Activated T-cell treated with anti-CD3 and anti-CD28 coated beads for 24 hours (primary cell): ENCODE results near the gene TFPI.
"Not testable (repeated sequence)": the region's sequence is repeated elsewhere in the genome, so short reads cannot be mapped to it uniquely, and the experiment has no call there.

ENCODE experiments used
- DNase-seq: peaks from one replicate; pipeline ENCODE4 v3.0.0-alpha.2; 2020; ENCODE audit warnings: low read depth

TFPI gene

DNA sequence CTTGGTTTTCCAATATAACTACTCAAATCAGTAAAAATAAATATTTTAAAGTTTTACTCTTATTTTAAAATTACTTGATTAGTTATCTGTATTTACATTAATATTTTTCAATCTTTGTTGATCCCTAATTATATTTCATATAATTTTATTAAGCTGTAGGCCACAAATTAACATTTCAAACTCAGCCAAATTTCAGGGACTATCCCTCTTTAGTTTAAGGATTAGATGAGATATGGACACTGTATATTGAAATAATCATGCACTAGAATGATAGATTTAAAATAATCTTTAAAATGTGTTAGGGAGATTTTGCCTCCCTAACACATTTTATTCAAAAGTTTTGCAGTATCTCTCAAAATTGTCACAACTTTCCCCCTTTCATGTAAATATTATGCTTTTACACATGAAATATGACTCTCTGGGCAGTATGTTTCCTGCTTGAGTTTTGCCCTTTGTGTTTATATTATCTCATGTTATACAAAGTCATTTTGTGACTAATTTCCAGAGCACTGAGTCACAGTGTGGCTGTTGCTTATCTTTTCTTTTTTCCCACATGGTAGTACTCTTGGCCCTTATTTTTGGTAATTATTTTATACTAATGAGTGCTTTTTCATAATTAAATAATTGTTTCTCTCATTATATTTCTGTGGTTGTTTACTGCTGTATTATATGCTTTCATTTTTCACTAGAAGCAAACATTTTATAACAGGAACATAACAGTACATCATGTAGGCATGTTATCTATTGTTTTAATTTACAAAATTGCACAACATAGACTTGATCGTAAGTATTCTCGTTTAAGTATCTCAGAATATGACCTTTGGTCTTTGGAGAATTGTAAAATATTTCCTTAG, 1.2 kb downstream of the TFPI start:
- DNase-seq, result no peak

DNA sequence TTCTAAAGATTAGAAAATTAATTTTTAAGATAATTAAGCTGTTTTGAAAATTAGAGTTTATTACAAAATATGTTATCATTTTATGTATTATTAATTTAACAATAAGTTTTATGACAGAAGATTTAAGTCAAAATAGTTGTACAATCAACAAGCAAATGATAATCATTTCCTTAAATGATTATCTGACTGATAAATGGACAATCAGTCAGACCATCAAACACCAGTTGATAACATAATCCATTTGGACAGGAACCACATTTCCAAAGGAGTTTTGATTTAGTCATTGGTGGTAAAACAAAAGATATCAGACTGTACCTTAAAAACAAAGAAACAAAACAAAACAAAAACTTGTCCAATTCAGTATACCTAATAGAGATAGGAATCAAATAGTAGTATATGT, 1.9 kb downstream of the TFPI start:
- DNase-seq, result no peak

DNA sequence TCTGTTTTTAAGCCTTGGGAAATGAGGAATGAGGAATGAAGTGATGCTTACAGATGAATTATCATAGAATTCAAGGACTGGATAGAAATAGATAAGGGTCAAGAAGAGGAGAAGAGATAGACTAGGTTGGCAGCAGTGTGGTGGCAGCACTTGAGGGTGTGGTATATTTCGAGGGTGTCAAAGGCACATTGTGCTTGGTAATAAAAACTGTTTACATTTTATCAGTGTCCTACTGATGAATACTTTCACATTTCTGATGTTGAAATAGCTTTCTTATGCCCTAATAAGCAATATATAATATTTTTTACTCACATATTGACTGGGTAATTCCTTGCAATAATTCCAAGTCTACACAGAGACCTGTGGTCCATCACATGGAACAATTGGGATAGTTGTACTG, 3.4 kb downstream of the TFPI start:
- DNase-seq, result no peak

GRCh38 chr2:187549951-187550555, 4.2 kb downstream of the TFPI start:
- DNase-seq, result no peak

DNA sequence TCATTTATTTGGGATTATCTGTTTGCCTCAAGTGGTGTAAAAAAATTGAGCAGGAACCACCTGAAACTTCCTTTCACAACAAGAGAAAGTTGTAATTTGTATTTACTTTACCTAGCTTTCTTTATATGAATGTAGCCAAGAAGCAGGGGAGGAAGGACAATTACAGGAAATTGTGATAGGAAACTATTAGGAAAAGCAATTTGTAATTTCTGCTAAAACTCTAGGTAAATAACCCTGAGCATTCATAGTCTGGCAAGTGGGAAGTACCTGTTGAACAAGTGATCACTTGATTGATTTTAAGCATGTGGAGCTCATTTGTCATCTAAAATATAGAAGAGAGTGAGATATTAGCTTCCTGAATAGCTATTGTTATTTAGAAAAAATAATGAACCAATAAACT, 5.0 kb downstream of the TFPI start:
- DNase-seq, result no peak

- DNase-seq, result no peak
Observed at GRCh38 chr2:187548656-187549055, 5.6 kb downstream of the TFPI start.

GRCh38 chr2:187547353-187547979, 6.8 kb downstream of the TFPI start:
- DNase-seq, result no peak

DNA sequence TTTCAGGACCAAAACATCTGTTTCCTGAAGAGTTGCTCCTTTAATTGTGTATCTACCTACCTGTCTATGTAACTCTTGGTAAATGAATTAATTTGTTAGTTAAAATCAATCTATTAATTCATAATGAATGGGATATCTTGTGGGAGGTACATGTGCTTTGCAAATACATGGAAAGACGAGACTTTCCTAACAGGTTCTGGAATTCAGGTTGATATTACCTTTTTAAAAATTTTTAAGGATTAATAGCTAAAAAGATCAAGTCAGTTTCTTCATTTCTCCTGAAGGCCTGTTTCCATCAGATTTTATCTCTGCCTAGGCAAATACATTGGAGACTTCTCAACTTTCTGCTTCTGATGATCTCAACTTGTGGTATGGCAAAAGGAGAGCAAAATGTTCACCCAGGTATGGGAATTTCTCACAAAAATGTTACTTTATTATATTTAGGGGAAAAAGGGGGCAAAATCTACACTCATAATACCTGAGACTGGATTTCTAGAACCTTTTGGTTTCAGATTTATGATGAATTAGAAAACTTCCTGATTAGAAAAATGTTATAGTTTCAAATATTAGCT, 7.4 kb downstream of the TFPI start:
- no peak for DNase-seq

DNA sequence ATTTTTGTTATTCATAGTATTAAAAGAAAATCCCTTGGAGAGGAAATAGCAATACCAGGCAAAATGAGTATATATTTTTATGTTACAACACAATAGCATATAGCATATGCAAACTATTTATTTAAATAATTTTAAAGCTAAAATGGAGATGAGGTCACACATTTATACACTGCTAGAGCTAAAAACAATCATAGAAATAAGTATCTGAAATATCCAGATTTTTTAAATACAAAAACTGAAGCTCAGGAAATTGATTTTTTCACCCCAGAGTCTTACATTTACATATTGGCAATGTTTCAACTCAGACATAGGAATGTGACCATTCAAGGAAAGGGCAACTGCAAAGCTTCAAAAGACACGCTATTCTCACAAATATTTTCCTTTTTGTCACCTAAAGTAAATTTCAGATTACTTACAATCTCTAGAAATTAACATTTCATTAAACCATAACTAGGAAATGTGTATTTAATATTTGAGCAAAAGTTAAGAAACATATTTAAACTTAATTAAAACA, 8.9 kb downstream of the TFPI start:
- no peak for DNase-seq

DNA sequence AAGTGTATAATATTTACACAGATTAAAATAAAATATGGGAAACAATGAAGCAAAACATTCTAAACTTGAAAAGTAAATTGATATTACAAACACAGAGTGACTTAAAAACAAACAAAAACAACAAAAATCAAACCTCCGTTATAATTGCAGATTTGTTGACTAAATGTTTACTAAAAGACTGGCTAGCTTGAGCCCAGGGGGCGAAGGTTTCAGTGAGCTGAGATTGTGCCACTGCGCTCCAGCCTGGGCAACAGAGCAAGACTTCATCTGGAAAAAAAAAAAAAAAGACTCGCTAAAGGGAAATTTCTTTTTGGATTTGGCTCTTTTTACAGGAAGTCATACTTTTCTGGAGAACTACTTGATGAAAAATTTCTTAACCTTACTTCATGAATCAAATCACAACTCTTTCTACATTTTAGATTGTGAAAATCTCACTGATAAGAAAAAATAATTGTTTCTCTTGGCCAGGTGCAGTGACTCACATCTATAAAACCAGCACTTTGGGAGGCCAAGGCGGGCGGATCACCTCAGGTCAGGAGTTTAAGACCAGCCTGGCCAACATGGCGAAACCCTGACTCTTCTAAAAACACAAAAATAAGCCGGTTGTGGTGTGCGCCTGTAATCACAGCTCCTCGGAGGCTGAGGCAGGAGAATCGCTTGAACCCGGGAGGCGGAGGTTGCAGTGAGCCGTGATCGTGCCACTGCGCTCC, 9.7 kb downstream of the TFPI start:
- DNase-seq, result no peak

DNA sequence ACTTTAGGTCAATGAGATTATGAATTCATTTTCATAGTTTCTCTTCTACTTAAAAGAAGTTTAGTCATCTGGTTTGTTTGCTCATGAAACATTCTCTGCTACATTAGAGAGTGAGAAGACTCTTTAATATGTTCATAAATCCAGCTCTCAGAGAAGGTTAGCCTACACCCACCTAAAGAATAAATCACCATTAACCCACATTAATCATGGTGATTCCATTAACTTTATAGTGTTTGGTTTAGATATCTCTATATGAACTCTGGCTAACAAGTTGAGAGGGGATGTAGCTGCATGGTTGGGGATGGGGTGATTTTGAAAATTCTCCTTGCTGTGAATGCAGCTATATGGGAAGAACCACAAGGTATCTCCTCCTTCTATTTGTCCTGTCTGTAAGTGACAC, 10.7 kb downstream of the TFPI start:
- DNase-seq, result no peak

DNA sequence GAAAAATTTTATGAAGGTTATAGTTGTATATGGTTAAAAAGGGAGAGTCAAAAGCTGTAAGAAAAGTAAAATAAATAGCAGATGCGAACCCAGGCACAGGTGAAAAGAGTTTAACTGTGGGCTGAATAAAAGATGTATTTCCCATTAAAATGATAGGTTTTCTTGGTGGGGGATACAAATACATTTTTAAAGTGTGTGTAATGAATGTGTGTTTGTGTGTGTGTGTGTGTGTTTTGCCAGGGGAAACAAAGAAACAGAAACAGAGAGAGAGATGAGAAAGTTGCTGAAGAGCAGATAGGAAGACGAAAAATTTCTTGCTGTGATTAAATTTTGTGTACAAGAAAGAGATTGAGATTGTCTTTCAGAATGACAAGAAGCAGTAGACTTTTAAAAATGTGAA, 12.1 kb downstream of the TFPI start:
- no peak for DNase-seq

- no peak for DNase-seq
Observed at GRCh38 chr2:187541086-187542085, 12.8 kb downstream of the TFPI start.

DNA sequence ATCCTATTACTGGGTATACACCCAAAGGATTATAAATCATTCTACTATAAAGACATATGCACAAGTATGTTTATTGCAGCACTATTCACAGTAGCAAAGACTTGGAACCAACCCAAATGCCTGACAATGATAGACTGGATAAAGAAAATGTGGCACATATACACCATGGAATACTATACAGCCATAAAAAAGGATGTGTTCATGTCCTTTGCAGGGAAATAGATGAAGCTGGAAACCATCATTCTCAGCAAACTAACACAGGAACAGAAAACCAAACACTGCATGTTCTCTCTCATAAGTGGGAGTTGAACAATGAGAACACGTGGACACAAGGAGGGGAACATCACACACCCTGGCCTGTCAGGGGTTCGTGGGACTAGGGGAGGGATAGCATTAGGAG, 16.0 kb downstream of the TFPI start:
- DNase-seq, result not testable (repeated sequence)

- DNase-seq, result not testable (repeated sequence)
Observed at GRCh38 chr2:187535381-187535780, 18.9 kb downstream of the TFPI start.

DNA sequence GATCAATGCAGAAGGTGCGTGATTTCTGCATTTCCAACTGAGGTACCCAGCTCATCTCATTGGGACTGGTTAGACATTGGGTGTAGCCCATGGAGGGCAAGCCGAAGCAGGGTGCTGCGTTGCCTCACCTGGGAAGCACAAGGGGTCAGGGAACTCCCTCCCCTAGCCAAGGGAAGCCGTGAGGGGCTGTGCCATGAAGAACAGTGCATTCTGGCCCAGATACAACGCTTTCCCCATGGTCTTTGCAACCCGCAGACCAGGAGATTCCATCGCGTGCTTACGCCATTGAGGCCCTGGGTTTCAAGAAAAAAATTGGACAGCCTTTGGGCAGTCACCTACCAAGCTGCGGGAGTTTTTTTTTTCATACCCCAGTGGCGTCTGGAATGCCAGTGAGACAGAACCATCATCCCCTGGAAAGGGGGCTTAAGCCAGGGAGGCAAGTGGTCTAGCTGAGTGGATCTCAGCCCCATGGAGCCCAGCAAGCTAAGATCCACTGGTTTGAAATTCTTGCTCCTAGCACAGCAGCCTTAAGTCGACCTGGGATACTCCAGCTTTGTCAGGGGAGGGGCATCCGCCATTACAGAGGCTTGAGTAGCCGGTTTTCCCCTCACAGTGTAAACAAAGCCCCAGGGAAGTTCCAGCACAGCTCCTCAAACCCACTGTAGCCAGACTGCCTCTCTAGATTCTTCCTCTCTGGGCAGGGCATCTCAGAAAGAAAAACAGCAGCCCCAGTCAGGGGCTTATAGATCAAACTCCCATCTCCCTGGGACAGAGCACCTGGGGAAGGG, 21.7 kb downstream of the TFPI start:
- no peak for DNase-seq

DNA sequence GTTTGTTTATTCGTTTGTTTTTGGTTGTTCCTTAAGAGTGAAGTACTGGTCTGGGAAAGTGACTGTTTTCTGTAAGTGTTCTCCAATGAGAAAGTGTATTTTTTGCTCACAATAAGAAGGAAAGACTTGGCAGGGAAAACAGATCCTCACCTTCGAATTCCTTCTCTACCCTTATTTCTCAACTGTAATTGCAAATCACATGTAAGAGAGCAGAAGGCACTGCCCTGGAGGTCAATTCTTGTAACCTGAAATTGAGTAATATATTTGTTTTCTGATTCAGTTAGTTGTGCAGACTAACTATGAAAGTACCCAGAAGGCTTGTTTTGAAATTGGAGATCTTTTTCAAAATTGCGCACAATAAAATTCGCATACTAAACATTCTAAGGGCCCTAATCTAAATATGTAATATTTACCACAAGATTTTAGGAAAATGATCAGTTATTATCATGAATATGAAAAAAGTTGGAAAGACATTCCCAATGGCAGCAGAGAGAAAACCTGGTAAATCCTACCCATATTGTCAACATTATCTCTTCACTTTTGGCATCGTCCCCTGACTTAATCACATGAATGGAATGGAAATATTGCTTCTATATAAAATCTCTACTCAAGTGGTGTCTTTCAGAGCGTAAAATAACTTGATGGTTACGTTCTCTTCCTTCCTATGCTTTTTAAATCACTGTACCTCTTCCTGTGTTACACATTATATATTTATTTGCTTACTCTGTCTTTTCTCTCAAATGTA, 24.1 kb downstream of the TFPI start:
- DNase-seq, result no peak

GRCh38 chr2:187529248-187529976, 24.8 kb downstream of the TFPI start:
- no peak for DNase-seq

DNA sequence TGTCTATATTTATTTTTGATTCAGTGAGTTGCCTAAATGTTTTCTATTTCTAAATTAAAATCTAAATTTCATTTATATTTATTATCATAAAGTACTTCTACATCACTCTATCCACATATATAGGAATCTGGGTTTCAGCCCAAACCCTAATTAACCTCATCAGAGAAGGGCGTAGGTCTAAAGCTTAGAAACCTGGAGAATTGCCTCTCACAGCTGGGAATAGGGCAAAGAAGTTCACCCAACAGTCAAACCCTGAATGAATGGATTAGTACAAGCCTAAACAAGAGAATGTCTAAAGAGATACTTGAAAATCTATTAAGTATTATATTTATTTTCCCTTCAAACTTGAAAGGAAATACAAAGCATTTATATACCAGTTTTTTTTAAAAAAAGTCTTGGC, 26.2 kb downstream of the TFPI start:
- DNase-seq, result no peak
